Measurements from ENCODE around the gene MED17. TPM values are rescaled to one million over a fixed set of nuclear protein-coding genes. Genes with fewer than 3 reads are reported as not detected.
A peak's percentile ranks its signal among the peaks of the same experiment; 100 is the strongest.

Gene MED17
- total and polyA plus RNA-seq, 2 of the 13 experiments (the other 11 are each of a cell fraction or from before 2014, with no cell fraction given): 23.1 to 37.0 TPM

DNA sequence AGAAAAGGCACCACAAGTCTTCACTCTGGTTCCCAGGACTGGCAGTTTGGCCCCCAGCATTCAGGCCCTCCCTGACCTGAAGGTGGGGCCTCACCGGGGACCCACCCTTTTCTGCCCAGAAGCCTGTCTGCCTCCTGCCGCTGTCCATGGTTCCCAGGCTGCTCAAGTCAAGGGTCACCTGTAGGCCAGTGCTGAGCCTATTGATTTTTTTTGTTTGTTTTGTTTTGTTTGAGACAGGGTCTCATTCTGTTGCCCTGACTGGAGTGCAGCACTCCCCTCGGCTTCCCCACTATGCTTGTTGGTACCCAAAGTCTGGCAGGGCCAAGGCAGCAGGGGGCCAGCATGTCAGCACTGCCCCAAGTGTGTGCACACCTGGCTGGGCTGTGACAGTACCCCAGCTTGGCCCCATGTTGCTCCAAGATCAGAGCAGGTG lies 11.0 kb upstream of the MED17 start (continued):
- TF ChIP-seq JUNB (CRISPR knock-in tag; IDR thresholded peaks at IDR 0.05; ENCODE audit: borderline replicate concordance) (peak; percentile 75; the same call in 1 of the 2 replicates), ZNF609 (CRISPR knock-in tag; IDR thresholded peaks at IDR 0.05; ENCODE audit: borderline replicate concordance) (peak; percentile 64; the same call in 1 of the 2 replicates), POLR2AphosphoS5 (IDR thresholded peaks at IDR 0.05; ENCODE audit: low read depth, low read length) (no peak), KDM6A (CRISPR knock-in tag; IDR thresholded peaks at IDR 0.05; ENCODE audit: low read depth) (no peak), ESRRA (CRISPR knock-in tag; IDR thresholded peaks at IDR 0.05; ENCODE audit: low read depth) (peak; percentile 55; the same call in 1 of the 2 replicates), ZNF350 (CRISPR knock-in tag; IDR thresholded peaks at IDR 0.05; ENCODE audit: borderline replicate concordance, low read depth) (no peak; the same call in 1 of the 2 replicates), MEIS2 (CRISPR knock-in tag; IDR thresholded peaks at IDR 0.05) (peak; percentile 67; the same call in 1 of the 2 replicates), REXO4 (CRISPR knock-in tag; IDR thresholded peaks at IDR 0.05; ENCODE audit: borderline replicate concordance) (no peak), ZNF460 (CRISPR knock-in tag; IDR thresholded peaks at IDR 0.05; ENCODE audit: borderline replicate concordance) (peak; percentile 31; the same call in 1 of the 2 replicates), HHEX (CRISPR knock-in tag; IDR thresholded peaks at IDR 0.05) (no peak), DNMT3B (CRISPR knock-in tag; conservative IDR thresholded peaks at IDR 0.05) (no peak), ZNF280D (CRISPR knock-in tag; IDR thresholded peaks at IDR 0.05) (peak; percentile 51; the same call in 1 of the 2 replicates), ZNF589 (CRISPR knock-in tag; conservative IDR thresholded peaks at IDR 0.05) (no peak)
- TF ChIP-seq, protein P1, sequence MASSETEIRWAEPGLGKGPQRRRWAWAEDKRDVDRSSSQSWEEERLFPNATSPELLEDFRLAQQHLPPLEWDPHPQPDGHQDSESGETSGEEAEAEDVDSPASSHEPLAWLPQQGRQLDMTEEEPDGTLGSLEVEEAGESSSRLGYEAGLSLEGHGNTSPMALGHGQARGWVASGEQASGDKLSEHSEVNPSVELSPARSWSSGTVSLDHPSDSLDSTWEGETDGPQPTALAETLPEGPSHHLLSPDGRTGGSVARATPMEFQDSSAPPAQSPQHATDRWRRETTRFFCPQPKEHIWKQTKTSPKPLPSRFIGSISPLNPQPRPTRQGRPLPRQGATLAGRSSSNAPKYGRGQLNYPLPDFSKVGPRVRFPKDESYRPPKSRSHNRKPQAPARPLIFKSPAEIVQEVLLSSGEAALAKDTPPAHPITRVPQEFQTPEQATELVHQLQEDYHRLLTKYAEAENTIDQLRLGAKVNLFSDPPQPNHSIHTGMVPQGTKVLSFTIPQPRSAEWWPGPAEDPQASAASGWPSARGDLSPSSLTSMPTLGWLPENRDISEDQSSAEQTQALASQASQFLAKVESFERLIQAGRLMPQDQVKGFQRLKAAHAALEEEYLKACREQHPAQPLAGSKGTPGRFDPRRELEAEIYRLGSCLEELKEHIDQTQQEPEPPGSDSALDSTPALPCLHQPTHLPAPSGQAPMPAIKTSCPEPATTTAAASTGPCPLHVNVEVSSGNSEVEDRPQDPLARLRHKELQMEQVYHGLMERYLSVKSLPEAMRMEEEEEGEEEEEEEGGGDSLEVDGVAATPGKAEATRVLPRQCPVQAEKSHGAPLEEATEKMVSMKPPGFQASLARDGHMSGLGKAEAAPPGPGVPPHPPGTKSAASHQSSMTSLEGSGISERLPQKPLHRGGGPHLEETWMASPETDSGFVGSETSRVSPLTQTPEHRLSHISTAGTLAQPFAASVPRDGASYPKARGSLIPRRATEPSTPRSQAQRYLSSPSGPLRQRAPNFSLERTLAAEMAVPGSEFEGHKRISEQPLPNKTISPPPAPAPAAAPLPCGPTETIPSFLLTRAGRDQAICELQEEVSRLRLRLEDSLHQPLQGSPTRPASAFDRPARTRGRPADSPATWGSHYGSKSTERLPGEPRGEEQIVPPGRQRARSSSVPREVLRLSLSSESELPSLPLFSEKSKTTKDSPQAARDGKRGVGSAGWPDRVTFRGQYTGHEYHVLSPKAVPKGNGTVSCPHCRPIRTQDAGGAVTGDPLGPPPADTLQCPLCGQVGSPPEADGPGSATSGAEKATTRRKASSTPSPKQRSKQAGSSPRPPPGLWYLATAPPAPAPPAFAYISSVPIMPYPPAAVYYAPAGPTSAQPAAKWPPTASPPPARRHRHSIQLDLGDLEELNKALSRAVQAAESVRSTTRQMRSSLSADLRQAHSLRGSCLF (CRISPR knock-in tag; IDR thresholded peaks at IDR 0.05; ENCODE audit: borderline replicate concordance): no peak
- TF ChIP-seq, protein P2, sequence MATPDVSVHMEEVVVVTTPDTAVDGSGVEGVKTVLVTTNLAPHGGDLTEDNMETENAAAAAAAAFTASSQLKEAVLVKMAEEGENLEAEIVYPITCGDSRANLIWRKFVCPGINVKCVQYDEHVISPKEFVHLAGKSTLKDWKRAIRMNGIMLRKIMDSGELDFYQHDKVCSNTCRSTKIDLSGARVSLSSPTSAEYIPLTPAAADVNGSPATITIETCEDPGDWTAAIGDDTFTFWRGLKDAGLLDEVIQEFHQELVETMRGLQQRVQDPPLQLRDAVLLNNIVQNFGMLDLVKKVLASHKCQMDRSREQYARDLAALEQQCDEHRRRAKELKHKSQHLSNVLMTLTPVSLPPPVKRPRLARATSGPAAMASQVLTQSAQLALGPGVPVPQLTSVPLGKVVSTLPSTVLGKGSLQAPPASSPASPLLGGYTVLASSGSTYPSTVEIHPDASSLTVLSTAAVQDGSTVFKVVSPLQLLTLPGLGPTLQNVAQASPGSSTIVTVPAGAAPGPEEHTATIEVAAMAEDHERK (CRISPR knock-in tag; IDR thresholded peaks at IDR 0.05; ENCODE audit: low read depth): no peak

All from HepG2 (cell line).